Mucosa of stomach (tissue), 1 donor: ENCODE measurements around the gene RGMA.

Source experiments
- H3K27me3 ChIP-seq: one replicate; pipeline ENCODE4 v1.7.0; 2013; ENCODE audit warnings: mild to moderate bottlenecking, low read length; ENCODE audit not compliant: control insufficient read depth, insufficient read depth
- H3K36me3 ChIP-seq: one replicate; pipeline ENCODE4 v1.7.0; 2013; ENCODE audit warnings: low read length; ENCODE audit not compliant: control insufficient read depth, insufficient read depth
- H3K4me1 ChIP-seq: one replicate; pipeline ENCODE4 v1.7.0; 2013; ENCODE audit warnings: mild to moderate bottlenecking, low read length; ENCODE audit not compliant: control insufficient read depth, insufficient read depth
- H3K4me3 ChIP-seq: one replicate; pipeline ENCODE4 v1.7.0; 2013; ENCODE audit warnings: low read length
- H3K9ac ChIP-seq: one replicate; pipeline ENCODE4 v1.7.0; 2013; ENCODE audit warnings: mild to moderate bottlenecking, low read length, moderate library complexity
- H3K9me3 ChIP-seq: one replicate; pipeline ENCODE4 v1.7.0; 2013; ENCODE audit warnings: mild to moderate bottlenecking, low read length, moderate library complexity; ENCODE audit not compliant: control insufficient read depth
- donor health status: Pancreatic carcinoma.

Gene RGMA

GRCh38 chr15:93088200-93088980 lies 621 bp downstream of the RGMA start:
- no peak overlapping the region for H3K9ac ChIP-seq
- H3K36me3 ChIP-seq: no peaks in the 10 kb centered on the region
- H3K9me3 ChIP-seq: no peaks in the 10 kb centered on the region
- no peak overlapping the region for H3K4me3 ChIP-seq
- H3K4me1 ChIP-seq: peaks cover 8% of the 10 kb centered on the region
- peaks cover 75% of the 10 kb centered on the region for H3K27me3 ChIP-seq

GRCh38 chr15:93087825-93088199 lies 1.2 kb downstream of the RGMA start:
- H3K4me1 ChIP-seq: peaks cover 8% of the 10 kb centered on the region
- peaks cover 76% of the 10 kb centered on the region for H3K27me3 ChIP-seq
- H3K9ac ChIP-seq: no peak overlapping the region
- no peaks in the 10 kb centered on the region for H3K36me3 ChIP-seq
- H3K4me3 ChIP-seq: no peak overlapping the region
- no peaks in the 10 kb centered on the region for H3K9me3 ChIP-seq

- Histone ChIP-seq H3K4me1 (peaks cover 8% of the 10 kb centered on the region), H3K9me3 (no peaks in the 10 kb centered on the region)
Observed at GRCh38 chr15:93086791-93087190, 2.2 kb downstream of the RGMA start.

DNA sequence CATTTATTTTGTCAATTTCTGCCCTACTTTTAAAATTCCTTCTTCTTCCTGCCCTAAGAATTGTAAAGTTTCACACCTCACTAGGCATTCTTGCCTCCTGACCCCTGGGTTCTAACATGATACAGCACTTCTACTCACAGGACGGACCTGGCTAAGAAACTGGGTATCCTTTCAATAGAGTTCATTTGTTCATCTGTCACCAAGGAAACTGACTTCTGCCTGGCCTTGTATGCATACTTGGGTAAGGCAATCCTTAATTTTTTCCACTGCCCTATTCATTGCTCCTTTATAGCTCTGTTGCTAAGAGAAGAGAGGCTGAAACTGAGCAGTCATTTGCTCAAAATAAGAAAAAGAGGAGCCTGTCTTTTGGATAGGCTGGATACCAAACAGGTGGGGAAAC lies 3.3 kb downstream of the RGMA start:
- Histone ChIP-seq H3K4me3 (no peak overlapping the region), H3K36me3 (no peaks in the 10 kb centered on the region), H3K9me3 (no peaks in the 10 kb centered on the region), H3K9ac (no peak overlapping the region), H3K27me3 (peaks cover 73% of the 10 kb centered on the region), H3K4me1 (peaks cover 8% of the 10 kb centered on the region)

More at GRCh38 chr15:93086791-93087190, 2.2 kb downstream of the RGMA start:
- Histone ChIP-seq H3K4me3 (no peak overlapping the region), H3K9ac (no peak overlapping the region), H3K27me3 (peaks cover 70% of the 10 kb centered on the region), H3K36me3 (no peaks in the 10 kb centered on the region)

DNA sequence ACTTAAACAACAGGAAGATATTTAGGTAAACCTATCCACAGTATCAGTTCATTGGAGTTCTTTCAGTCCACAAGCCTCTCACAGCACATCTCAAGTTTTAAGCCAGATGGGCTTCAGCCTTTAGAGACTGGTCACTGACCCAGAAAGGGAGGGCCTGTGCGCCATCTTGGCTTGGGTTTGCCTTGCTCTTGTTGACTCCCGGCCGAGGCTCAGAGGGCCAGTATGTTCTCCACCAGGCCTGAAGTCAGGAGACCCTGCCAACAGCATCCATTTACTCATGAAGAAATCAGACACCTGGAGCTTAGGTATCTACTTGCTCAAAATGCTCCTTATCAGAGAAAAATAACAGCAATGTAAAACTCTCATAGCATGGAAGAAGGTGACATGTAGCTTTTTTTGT lies 6.2 kb downstream of the RGMA start:
- no peak overlapping the region for H3K9ac ChIP-seq
- H3K4me3 ChIP-seq: no peak overlapping the region
- peaks cover 48% of the 10 kb centered on the region for H3K27me3 ChIP-seq
- H3K4me1 ChIP-seq: no peaks in the 10 kb centered on the region
- no peaks in the 10 kb centered on the region for H3K9me3 ChIP-seq
- H3K36me3 ChIP-seq: no peaks in the 10 kb centered on the region

- H3K27me3 ChIP-seq: peaks cover 33% of the 10 kb centered on the region
- no peak overlapping the region for H3K9ac ChIP-seq
- no peak overlapping the region for H3K4me3 ChIP-seq
- no peaks in the 10 kb centered on the region for H3K36me3 ChIP-seq
- H3K9me3 ChIP-seq: no peaks in the 10 kb centered on the region
- H3K4me1 ChIP-seq: no peaks in the 10 kb centered on the region
Observed at GRCh38 chr15:93081399-93081798, 7.6 kb downstream of the RGMA start.

DNA sequence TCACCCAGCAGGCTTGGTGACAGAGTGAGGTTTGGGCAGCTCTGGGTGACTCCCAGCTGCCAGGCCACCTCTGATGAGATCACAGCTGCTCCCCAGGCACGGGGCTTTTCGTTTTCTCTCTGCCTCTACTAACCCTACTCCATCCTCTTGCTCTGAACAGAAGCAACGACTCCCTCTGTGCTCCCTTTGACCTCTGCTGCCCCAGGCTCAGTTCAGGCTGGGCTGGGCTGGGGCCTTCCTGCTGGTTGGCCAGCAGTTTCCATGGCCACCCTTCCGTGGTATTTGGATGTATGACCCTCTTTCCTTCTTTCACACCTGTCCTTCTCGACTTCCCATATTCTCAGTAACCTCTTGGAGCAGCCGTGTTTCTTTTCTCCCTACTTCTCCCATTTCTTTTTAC lies 8.6 kb downstream of the RGMA start:
- Histone ChIP-seq H3K9me3 (no peaks in the 10 kb centered on the region), H3K9ac (no peak overlapping the region), H3K4me1 (no peaks in the 10 kb centered on the region), H3K36me3 (no peaks in the 10 kb centered on the region), H3K4me3 (no peak overlapping the region), H3K27me3 (peaks cover 27% of the 10 kb centered on the region)

- H3K9ac ChIP-seq: no peak overlapping the region
- peaks cover 39% of the 10 kb centered on the region for H3K27me3 ChIP-seq
- no peak overlapping the region for H3K4me3 ChIP-seq
- H3K4me1 ChIP-seq: peaks cover 4% of the 10 kb centered on the region
- no peaks in the 10 kb centered on the region for H3K9me3 ChIP-seq
- no peaks in the 10 kb centered on the region for H3K36me3 ChIP-seq
Observed at GRCh38 chr15:93076875-93077274, 12.1 kb downstream of the RGMA start.

DNA sequence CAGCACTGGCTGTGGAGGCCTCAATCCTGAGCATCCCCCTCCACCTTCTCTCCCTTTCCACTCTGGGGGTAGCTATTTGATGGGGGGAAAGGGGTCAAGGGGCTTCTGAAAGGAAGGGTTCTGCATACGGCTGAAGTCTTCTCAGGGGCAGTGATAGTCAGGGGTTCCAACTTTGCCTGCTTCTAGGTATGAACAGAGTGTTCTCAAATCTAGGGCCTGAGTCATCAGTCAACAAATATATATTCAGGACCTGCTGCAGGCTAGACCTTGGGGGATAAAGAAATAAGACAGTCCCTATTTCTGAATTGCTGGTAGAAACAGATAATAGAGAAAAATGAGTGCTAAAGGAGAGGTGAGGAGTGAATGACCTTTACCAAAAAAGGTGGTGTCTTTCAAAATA lies 12.8 kb downstream of the RGMA start:
- Histone ChIP-seq H3K36me3 (no peaks in the 10 kb centered on the region), H3K4me1 (peaks cover 4% of the 10 kb centered on the region), H3K4me3 (no peak overlapping the region), H3K27me3 (peaks cover 44% of the 10 kb centered on the region), H3K9me3 (no peaks in the 10 kb centered on the region), H3K9ac (no peak overlapping the region)

- H3K27me3 ChIP-seq: peaks cover 48% of the 10 kb centered on the region
- no peak overlapping the region for H3K4me3 ChIP-seq
- no peaks in the 10 kb centered on the region for H3K9me3 ChIP-seq
- H3K36me3 ChIP-seq: no peaks in the 10 kb centered on the region
- H3K9ac ChIP-seq: no peak overlapping the region
- H3K4me1 ChIP-seq: peaks cover 4% of the 10 kb centered on the region
Observed at GRCh38 chr15:93074599-93074998, 14.4 kb downstream of the RGMA start.

GRCh38 chr15:93073465-93073952 lies 15.5 kb downstream of the RGMA start:
- Histone ChIP-seq H3K9ac (no peak overlapping the region), H3K36me3 (no peaks in the 10 kb centered on the region), H3K4me1 (peaks cover 4% of the 10 kb centered on the region), H3K27me3 (peaks cover 48% of the 10 kb centered on the region), H3K4me3 (no peak overlapping the region), H3K9me3 (no peaks in the 10 kb centered on the region)

DNA sequence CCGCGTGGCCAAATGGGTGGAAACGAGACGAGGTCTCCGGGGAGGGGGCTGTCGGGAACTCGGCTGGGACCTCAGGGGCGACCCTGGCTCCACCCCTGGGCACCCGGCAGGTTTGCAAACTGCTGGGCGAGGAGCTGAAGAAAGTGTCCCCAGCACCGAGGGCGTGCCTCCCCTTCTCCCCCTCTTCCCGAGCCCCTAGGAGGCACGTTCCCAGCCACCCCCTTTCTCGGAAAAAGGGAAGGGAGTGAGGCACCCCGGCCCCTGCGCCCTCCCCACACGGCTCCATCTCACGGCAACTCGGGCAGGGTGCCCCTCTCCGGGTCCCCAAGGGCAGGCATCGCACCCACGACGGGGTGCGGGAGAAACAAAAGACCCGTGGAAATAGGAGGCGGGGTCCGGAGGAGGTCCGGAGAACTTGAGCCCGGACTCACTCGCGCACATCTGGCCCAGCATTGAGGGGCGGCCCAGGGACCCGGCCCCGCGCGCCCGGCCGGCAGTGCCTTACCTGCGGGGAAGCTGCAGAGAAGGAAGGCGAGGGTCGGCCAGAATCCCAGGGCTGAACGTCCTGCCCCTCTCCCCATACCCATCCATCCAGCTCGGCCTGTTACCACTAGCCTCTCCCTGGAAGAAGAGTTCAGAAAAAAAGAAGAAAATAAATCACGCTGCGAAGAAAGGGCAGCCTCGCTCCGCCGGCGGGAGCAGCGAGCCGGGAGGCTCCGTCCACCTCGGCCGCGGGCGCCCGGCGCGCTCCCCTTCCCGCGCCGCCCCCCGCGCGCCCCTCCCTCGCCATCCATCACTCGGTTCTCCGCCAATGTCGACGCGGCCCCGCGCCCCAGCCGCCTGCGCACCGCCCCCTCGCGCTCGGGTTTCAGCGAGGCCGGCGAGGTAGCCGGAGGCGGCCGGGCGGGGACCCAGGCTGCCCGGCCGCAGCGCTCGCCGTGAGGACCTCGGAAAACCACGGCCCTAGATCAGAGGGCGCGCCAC lies 16.3 kb downstream of the RGMA start:
- Histone ChIP-seq H3K36me3 (no peaks in the 10 kb centered on the region), H3K9ac (peak overlapping the region; percentile 47), H3K9me3 (no peaks in the 10 kb centered on the region), H3K27me3 (peaks cover 48% of the 10 kb centered on the region), H3K4me3 (no peak overlapping the region), H3K4me1 (peaks cover 4% of the 10 kb centered on the region)
